DND-41 (cell line): ENCODE results near the gene YEATS2.

ENCODE experiments used
- ATAC-seq: fragments of 200-7000 bp; cut with Tn5 transposase; 3 replicates; pipeline ENCODE4 v1.9.1; 2021; ENCODE audit warnings: low read depth; ENCODE audit not compliant: insufficient read depth
- DNase-seq: peaks from one replicate; pipeline ENCODE4 v3.0.0-alpha.2; 2020
- H2AFZ ChIP-seq: 2 replicates; pipeline ENCODE4 v1.6.0; 2012; ENCODE audit warnings: low read depth, low read length
- H3K27ac ChIP-seq: 2 replicates; pipeline ENCODE4 v1.5.1; 2012; ENCODE audit warnings: low read length, inconsistent platforms
- H3K27me3 ChIP-seq: fragments of 200-600 bp; sonication (generic); 2 replicates; pipeline ENCODE4 v1.6.0; 2012; ENCODE audit warnings: low read length, mild to moderate bottlenecking, inconsistent platforms; ENCODE audit not compliant: insufficient read depth, poor library complexity
- H3K36me3 ChIP-seq: 2 replicates; pipeline ENCODE4 v1.5.1; 2012; ENCODE audit warnings: low read length, inconsistent platforms; ENCODE audit not compliant: insufficient read depth
- H3K4me1 ChIP-seq: 2 replicates; pipeline ENCODE4 v1.5.1; 2012; ENCODE audit warnings: mild to moderate bottlenecking, low read length; ENCODE audit not compliant: insufficient read depth
- H3K4me2 ChIP-seq: 2 replicates; pipeline ENCODE4 v1.6.0; 2012; ENCODE audit warnings: mild to moderate bottlenecking, moderate library complexity, low read length, inconsistent platforms; ENCODE audit not compliant: insufficient read depth
- H3K4me3 ChIP-seq, 2 experiments: fragments of 200-600 bp in 1 of 2; shearing (Covaris generic) in 1 of 2; 2 replicates each; pipeline ENCODE4 v1.5.1; 2012 to 2016; ENCODE audit warnings: inconsistent platforms in 2 of 2, low read length in 2 of 2, mild to moderate bottlenecking in 2 of 2, low read depth in 1 of 2, moderate library complexity in 1 of 2
- H3K79me2 ChIP-seq: 2 replicates; pipeline ENCODE4 v1.6.0; 2012; ENCODE audit warnings: low read length, inconsistent platforms; ENCODE audit not compliant: insufficient read depth
- H3K9ac ChIP-seq: 2 replicates; pipeline ENCODE4 v1.6.0; 2012; ENCODE audit warnings: low read depth, mild to moderate bottlenecking, inconsistent platforms, low read length, moderate library complexity
- H3K9me3 ChIP-seq: 2 replicates; pipeline ENCODE4 v1.5.1; 2012; ENCODE audit warnings: low read length, moderate library complexity, mild to moderate bottlenecking, inconsistent platforms; ENCODE audit not compliant: insufficient read depth, severe bottlenecking
- H4K20me1 ChIP-seq: 2 replicates; pipeline ENCODE4 v1.6.0; 2012; ENCODE audit warnings: low read length; ENCODE audit not compliant: insufficient read depth
- EZH2 ChIP-seq: IDR thresholded peaks from 3 replicates; pipeline ENCODE4 v1.6.1; 2012; ENCODE audit warnings: borderline replicate concordance, low read depth, mild to moderate bottlenecking, moderate library complexity, low read length, inconsistent platforms; ENCODE audit not compliant: severe bottlenecking
- TF ChIP-seq, protein P1 (sequence below): IDR thresholded peaks from 2 replicates; pipeline ENCODE4 v1.5.1; 2012; ENCODE audit warnings: borderline replicate concordance, low read length, moderate library complexity, mild to moderate bottlenecking; ENCODE audit not compliant: poor library complexity, severe bottlenecking; ENCODE audit errors: extremely low read depth

The YEATS2 gene

GRCh38 chr3:183802989-183803388 lies 105.4 kb downstream of the YEATS2 start:
- Histone ChIP-seq H3K4me1 (no peaks in the 10 kb centered on the region), H3K27ac (no peak overlapping the region), H3K27me3 (no peaks in the 10 kb centered on the region), H3K79me2 (no peaks in the 10 kb centered on the region), H3K9ac (no peak overlapping the region), H2AFZ (no peak overlapping the region), H3K9me3 (no peaks in the 10 kb centered on the region), H3K36me3 (peaks cover 97% of the 10 kb centered on the region), H4K20me1 (no peaks in the 10 kb centered on the region), H3K4me2 (no peak overlapping the region), H3K4me3 (no peak overlapping the region)
- DNase-seq (no peak), ATAC-seq (no peak)
- TF ChIP-seq, protein P1, sequence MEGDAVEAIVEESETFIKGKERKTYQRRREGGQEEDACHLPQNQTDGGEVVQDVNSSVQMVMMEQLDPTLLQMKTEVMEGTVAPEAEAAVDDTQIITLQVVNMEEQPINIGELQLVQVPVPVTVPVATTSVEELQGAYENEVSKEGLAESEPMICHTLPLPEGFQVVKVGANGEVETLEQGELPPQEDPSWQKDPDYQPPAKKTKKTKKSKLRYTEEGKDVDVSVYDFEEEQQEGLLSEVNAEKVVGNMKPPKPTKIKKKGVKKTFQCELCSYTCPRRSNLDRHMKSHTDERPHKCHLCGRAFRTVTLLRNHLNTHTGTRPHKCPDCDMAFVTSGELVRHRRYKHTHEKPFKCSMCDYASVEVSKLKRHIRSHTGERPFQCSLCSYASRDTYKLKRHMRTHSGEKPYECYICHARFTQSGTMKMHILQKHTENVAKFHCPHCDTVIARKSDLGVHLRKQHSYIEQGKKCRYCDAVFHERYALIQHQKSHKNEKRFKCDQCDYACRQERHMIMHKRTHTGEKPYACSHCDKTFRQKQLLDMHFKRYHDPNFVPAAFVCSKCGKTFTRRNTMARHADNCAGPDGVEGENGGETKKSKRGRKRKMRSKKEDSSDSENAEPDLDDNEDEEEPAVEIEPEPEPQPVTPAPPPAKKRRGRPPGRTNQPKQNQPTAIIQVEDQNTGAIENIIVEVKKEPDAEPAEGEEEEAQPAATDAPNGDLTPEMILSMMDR, result no peak
- no peak for TF ChIP-seq EZH2

- no peak for ATAC-seq
- no peaks in the 10 kb centered on the region for H3K79me2 ChIP-seq
- no peaks in the 10 kb centered on the region for H3K27me3 ChIP-seq
- DNase-seq, result no peak
- no peaks in the 10 kb centered on the region for H4K20me1 ChIP-seq
- TF ChIP-seq, protein P1, result no peak
- TF ChIP-seq EZH2, result no peak
- H3K4me3 ChIP-seq, result no peak overlapping the region
- no peak overlapping the region for H2AFZ ChIP-seq
- H3K27ac ChIP-seq, result no peak overlapping the region
- H3K4me1 ChIP-seq, result no peaks in the 10 kb centered on the region
- no peaks in the 10 kb centered on the region for H3K9me3 ChIP-seq
- H3K4me2 ChIP-seq, result no peak overlapping the region
- peaks cover 96% of the 10 kb centered on the region for H3K36me3 ChIP-seq
- no peak overlapping the region for H3K9ac ChIP-seq
Measured at GRCh38 chr3:183807209-183807728, 109.7 kb downstream of the YEATS2 start.

DNA sequence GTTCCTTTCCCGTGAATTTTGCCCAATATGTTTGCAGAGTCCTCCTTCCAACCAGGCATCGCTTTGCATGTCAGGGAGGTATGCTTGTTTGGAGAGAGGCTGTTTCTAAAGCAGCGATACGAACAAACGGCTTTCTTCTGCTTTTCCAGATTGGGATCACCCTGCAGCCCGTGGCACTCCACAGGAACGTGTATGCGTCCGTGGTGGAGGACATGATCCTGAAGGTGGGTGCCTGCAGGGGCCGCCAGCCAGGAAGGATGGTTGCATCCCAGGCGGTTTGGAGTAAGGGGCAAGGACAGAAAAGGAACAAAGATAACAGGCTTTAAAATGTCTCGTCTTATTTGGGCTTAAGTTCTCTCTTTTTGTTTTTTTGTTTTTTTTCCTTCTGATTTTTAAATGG lies 110.3 kb downstream of the YEATS2 start:
- no peaks in the 10 kb centered on the region for H4K20me1 ChIP-seq
- H3K9me3 ChIP-seq, result no peaks in the 10 kb centered on the region
- no peaks in the 10 kb centered on the region for H3K27me3 ChIP-seq
- no peak overlapping the region for H2AFZ ChIP-seq
- ATAC-seq (no peak), DNase-seq (no peak)
- no peak for TF ChIP-seq EZH2
- TF ChIP-seq, protein P1, result no peak
- H3K4me2 ChIP-seq, result no peak overlapping the region
- H3K4me3 ChIP-seq, result no peak overlapping the region
- H3K79me2 ChIP-seq, result no peaks in the 10 kb centered on the region
- peaks cover 96% of the 10 kb centered on the region for H3K36me3 ChIP-seq
- H3K27ac ChIP-seq, result no peak overlapping the region
- H3K9ac ChIP-seq, result no peak overlapping the region
- no peaks in the 10 kb centered on the region for H3K4me1 ChIP-seq

- Histone ChIP-seq H3K27me3 (no peaks in the 10 kb centered on the region), H3K36me3 (peaks cover 94% of the 10 kb centered on the region), H3K4me1 (no peaks in the 10 kb centered on the region), H4K20me1 (no peaks in the 10 kb centered on the region), H2AFZ (no peak overlapping the region), H3K27ac (no peak overlapping the region), H3K9ac (no peak overlapping the region), H3K4me3 (no peak overlapping the region), H3K79me2 (no peaks in the 10 kb centered on the region), H3K4me2 (no peak overlapping the region), H3K9me3 (no peaks in the 10 kb centered on the region)
- no peak for ATAC-seq
- DNase-seq, result no peak
- no peak for TF ChIP-seq EZH2
- TF ChIP-seq, protein P1, result no peak
Measured at GRCh38 chr3:183808355-183808754, 110.8 kb downstream of the YEATS2 start.
